Right forelimb (tissue), 1 donor: ENCODE results near the gene CAMKK2.

Experiments
- DNase-seq: peaks from one replicate; pipeline ENCODE4 v3.0.0-alpha.2; 2018

The CAMKK2 gene

GRCh38 chr12:121189619-121190155 lies 106.8 kb downstream of the CAMKK2 start:
- DNase-seq = no peak

- DNase-seq = no peak
These were observed 107.4 kb downstream of the CAMKK2 start for GRCh38 chr12:121189131-121189530.

GRCh38 chr12:121188227-121188626 lies 108.3 kb downstream of the CAMKK2 start:
- no peak for DNase-seq
